ENCODE results near the gene PRSS1. TPM values are rescaled to one million over a fixed set of nuclear protein-coding genes. Genes with fewer than 3 reads are reported as not detected.

The PRSS1 gene
- total RNA-seq: not detected in 2 replicates

DNA sequence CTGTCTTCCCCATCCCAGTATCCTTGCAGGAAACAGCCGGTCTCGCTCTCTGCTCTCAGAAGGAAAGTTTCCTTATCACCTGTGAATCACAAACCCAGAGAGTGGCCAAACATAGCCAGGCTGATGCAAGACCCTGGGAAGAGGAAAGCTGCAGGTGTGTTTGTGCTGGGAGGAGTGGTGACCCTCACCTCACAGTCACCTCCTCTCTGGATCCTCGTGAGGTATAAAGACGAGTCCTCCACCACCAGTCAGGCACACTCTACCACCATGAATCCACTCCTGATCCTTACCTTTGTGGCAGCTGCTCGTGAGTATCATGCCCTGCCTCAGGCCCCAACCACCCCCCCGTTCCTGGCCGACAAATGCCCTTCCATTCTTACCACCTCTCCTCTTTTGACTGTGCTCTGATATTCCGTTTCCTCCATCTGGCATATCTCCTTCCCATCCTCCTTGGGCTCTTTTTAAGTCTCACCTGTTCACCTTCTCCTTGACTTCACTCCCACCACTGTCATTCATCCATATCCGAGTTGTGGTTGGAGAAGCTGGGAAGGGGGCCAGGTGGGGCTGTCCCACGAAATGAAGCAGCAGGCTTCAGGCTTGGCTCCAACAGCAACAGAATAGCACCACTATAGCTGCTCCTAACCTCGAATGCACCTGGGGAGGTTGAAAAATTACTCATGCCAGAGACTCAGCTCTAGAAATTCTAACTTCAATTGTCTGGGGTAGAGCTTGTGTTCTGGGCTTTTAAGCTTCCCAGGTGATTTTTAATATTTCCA is at the start of gene PRSS1:
TSS of gene PRSS1 (plus strand) at position 255 of the 776 bp plus-strand sequence. CDS start at position 268, 13 bp downstream.

DNA sequence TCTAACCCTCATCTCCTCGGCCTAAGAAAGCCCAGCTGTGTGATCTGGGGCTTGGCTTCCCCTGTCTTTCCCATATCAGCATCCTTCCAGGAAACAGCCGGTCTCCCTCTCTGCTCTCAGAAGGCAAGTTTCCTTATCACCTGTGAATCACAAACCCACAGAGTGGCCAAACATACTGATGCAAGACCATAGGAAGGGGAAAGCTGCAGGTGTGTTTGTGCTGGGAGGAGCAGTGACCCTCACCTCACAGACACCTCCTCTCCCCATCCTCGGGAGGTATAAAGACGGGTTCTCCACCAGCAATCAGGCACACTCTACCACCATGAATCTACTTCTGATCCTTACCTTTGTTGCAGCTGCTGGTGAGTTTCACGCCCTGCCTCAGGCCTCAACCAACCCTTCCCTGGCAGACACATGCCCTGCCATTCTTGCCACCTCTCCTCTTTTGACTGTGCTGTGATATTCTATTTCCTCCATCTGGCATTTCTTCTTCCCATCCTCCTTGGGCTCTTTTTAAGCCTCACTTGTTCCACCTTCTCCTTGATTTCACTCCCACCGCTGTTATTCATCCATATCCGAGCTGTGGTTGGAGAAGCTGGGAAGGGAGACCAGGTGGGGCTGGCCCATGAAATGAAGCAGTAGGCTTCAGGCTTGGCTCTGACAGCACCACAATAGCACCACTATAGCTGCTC is 21.5 kb downstream of the PRSS1 start, which contains the start of gene PRSS2:
TSS of gene PRSS2 (plus strand) at position 310 of the 692 bp plus-strand sequence. CDS start at position 323, 13 bp downstream.

Small RNA genes lying within 50 kb of the gene (small RNA-seq; reads per million reads assigned to genes)
- gene TRBD1: not detected
- gene TRBJ1-1: not detected
- gene TRBJ1-2: not detected
- not detected for gene TRBJ1-3
- gene TRBJ1-4: not detected
- not detected for gene TRBJ1-5
- gene TRBJ1-6: not detected
- 0.29 reads per million, percentile 5 among the genes with 10 or more reads in this experiment for gene TRBJ2-1
- gene TRBJ2-2: not detected
- not detected for gene TRBJ2-2P
- gene TRBJ2-3: 0.12 reads per million
- gene TRBJ2-4: not detected
- gene TRBJ2-5: not detected
- not detected for gene TRBJ2-6
- gene TRBJ2-7: not detected

Other genes starting within 250 kb of the PRSS1 start
- gene PRSS2, start 21.5 kb downstream of the PRSS1 start, total RNA-seq: not detected in 2 replicates
- gene EPHB6, start 105.6 kb downstream of the PRSS1 start, total RNA-seq: 12.6 and 33.0 TPM in 2 replicates
- 0.79 and 0.87 TPM in 2 replicates for gene TRPV6, start 136.3 kb downstream of the PRSS1 start, total RNA-seq
- under 0.01 TPM in 1 of 2 replicates, not detected in the other for gene TRPV5, start 184.3 kb downstream of the PRSS1 start, total RNA-seq
- gene LLCFC1, start 190.0 kb downstream of the PRSS1 start, total RNA-seq: not detected in 2 replicates
- 0.39 and 1.4 TPM in 2 replicates for gene KEL, start 212.9 kb downstream of the PRSS1 start, total RNA-seq

Measured in placental epithelial cell (primary cell).